ENCODE results near the gene UBIAD1. TPM values are rescaled to one million over a fixed set of nuclear protein-coding genes. Genes with fewer than 3 reads are reported as not detected.

Gene UBIAD1
- total and polyA plus RNA-seq, 9 of the 15 experiments (the other 6 are each of a cell fraction or from before 2014, with no cell fraction given): 6.2 to 34.3 (median 22.3) TPM

- in situ Hi-C loops (cut with MboI): no loop called here
- intact Hi-C loops (cut with micrococcal nuclease): no loop called here
- Histone ChIP-seq H3K27me3 (ENCODE audit: control insufficient read depth in 2 of 2, insufficient read depth in 2 of 2, low read length in 2 of 2) (no peaks in the 10 kb centered on the region), H3K79me2 (ENCODE audit: control insufficient read depth, insufficient read depth, low read length) (peaks cover 73% of the 10 kb centered on the region), H3K27ac (ENCODE audit: extremely low read depth, low read depth, low read length) (no peak overlapping the region), H3K9ac (ENCODE audit: insufficient read depth in 1 of 2, low read depth in 2 of 2, low read length in 2 of 2) (no peak overlapping the region), H3K4me1 (replicated peaks in 1 of 2; ENCODE audit: control insufficient read depth in 2 of 2, insufficient read depth in 2 of 2, low read length in 2 of 2) (peaks cover 23 to 30% of the 10 kb centered on the region in 2 experiments), H3K4me3 (no peak overlapping the region), H3K9me3 (replicated peaks; ENCODE audit: control insufficient read depth, insufficient read depth, low read depth, low read length) (no peaks in the 10 kb centered on the region), H4K20me1 (replicated peaks; ENCODE audit: control insufficient read depth, insufficient read depth, low read length) (peaks cover 9% of the 10 kb centered on the region; the same call in 1 of the 2 replicates), H3K36me3 (ENCODE audit: control insufficient read depth, insufficient read depth, low read length) (peaks cover 86% of the 10 kb centered on the region), H3K9me1 (ENCODE audit: control insufficient read depth, insufficient read depth, low read length) (no peaks in the 10 kb centered on the region), H2AFZ (ENCODE audit: low read depth, low read length) (no peak overlapping the region), H3K4me2 (ENCODE audit: insufficient read depth, low read length) (no peak overlapping the region)
- CTCF ChIA-PET (ENCODE audit: low intra/inter-chr PET ratio): no interaction called here
- ATAC-seq (no peak), FAIRE-seq (peak; percentile 63), DNase-seq (ENCODE audit: extremely low read depth in 1 of 4, low spot score in 3 of 4) (peak in 1 of 4 experiments; percentile 16)
- TF ChIP-seq CCNT2 (IDR thresholded peaks at IDR 0.05; ENCODE audit: borderline replicate concordance, extremely low read depth, insufficient read length, low read depth, low read length) (no peak), FOSL1 (tag; conservative IDR thresholded peaks at IDR 0.05) (0 out of 2 replicates have a peak, but pooled peaks have one; percentile 2), JUND (IDR thresholded peaks at IDR 0.05; ENCODE audit: borderline replicate concordance, low read depth, low read length) (peak; percentile 21; the same call in 1 of the 2 replicates), JUND (tag; IDR thresholded peaks at IDR 0.05; ENCODE audit: borderline replicate concordance, low read depth, low read length) (no peak; the same call in 2 of the 3 replicates), ELF1 (tag; IDR thresholded peaks at IDR 0.05) (no peak), ZNF507 (tag; conservative IDR thresholded peaks at IDR 0.05) (no peak)
- POLR2A ChIA-PET: interaction anchor here (1.0 kb wide), 1 partner anchor 28 kb away, joined by 3 read pairs; no protein-coding TSS in a partner anchor
- no TSS peak for BruUV-seq (replicated peaks)
- 71% methylated on average over 5 of the region's 5 CpGs for WGBS (ENCODE audit: insufficient coverage, low coverage, missing lambda C conversion rate)
Observed at GRCh38 chr1:11279152-11279551, 6.2 kb downstream of the UBIAD1 start.
